HG03066 (cell line): Measurements from ENCODE around the gene TCAF1.
"Not testable (repeated sequence)": the region's sequence is repeated elsewhere in the genome, so short reads cannot be mapped to it uniquely, and the experiment has no call there.

ENCODE experiments used
- ATAC-seq: cut with Tn5 transposase; IDR thresholded peaks from one replicate; pipeline ENCODE4 v1.9.1; 2021; ENCODE audit warnings: low read depth; ENCODE audit not compliant: unreplicated experiment

Gene TCAF1

DNA sequence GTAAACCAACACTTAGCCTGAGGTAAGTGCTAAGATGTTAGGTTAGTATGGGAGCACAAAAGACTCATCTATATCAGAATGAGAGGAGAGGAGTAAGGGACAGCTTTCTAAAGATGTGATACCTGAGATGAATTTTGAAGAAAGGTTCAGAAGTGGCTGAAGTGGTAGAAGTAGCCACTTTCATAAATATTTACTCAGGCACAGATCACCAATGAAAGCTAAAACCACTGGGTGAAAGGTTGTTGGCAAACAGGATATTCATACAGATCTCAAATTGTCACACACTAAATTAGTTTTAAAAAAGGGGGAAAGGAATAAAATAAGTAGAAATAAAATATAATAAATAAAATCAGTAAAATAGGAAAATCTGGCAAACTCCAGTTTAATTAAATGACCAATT is 30.4 kb downstream of the TCAF1 start:
- not testable (repeated sequence) for ATAC-seq

DNA sequence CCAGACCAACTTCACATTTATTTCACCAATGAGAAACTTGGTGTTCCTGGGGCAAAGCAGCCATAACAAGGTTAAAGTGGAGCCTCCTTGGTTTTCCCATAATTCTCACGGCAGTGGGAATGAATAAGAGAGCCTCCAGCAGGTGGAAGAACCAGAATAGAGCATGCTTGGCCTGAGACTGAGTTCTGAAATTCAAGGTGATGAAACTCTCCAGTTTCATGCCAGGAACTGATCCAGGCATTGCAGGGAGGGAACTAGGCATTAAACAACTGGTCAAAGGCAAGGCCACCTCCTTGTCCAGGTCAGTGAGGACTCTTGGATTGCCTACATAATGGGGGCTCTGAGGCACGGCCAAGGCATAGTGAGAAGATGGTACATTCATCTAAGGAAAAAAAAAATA is 44.0 kb downstream of the TCAF1 start:
- ATAC-seq, result not testable (repeated sequence)

DNA sequence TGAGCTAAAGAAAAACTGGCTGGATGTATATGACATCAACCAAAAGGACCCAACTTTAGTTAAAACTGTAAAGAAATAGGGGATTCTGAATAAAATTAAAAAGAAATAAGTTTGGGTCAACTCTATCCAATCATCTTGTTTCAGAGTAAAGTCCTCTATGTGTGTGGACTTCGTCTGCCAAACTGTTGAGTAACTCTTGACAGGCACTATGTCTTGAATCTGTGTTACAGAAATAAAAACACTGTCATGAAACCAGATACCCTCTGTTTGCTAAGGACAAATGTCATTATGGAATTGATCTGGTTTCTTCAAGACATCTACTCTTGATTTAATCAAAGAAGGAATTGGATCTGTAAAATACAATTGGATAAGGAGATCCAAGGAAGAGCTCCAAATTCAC is 46.5 kb downstream of the TCAF1 start:
- ATAC-seq, result not testable (repeated sequence)

DNA sequence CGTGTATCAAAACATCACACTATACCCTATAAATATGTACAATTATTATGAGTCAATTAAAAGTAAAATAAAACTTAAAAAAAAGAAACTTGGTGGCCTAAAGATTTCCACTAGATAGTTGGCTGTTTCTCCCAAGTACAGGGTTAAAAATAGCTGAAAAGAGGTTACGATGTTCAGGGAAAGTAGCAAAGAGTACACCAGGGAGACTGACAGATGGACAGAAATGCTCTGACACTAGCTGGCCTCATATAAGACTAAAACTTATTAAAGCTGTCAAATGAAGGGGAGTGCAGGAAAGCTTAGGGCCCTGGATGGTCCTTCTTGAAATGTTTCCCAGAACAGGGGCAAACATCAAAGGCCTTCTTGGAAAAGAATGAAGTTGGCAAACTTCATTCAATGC is 51.3 kb downstream of the TCAF1 start:
- no peak for ATAC-seq

DNA sequence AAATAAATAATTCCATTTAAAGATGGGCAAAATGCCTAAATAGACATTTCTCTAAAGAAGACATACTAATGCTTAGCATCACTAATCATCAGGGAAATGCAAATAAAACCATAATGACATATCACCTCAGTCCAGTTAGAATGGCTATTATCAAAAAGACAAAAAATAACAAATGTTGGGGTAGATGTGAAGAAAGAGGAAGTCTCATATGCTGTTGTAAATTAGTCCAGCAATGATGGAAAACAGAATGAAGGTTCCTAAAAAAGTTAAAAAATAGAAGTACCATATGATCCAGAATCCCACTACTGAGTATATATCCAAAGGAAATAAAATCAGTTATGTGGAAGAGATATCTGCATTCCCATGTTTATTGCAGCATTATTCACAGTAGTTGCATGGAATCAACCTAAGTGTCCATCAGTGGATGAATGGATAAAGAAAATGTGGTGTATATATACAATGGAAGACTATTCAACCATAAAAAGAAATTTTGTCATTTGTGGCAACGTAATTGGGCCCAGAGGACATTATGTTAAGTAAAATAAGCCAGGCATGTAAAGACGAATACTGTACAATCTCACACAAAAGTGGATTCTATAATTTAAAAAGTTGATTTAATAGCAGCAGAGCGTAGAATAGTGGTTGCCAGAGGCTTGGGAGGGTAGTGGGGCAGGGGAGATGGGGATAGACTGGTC is 52.0 kb downstream of the TCAF1 start:
- ATAC-seq, result no peak

DNA sequence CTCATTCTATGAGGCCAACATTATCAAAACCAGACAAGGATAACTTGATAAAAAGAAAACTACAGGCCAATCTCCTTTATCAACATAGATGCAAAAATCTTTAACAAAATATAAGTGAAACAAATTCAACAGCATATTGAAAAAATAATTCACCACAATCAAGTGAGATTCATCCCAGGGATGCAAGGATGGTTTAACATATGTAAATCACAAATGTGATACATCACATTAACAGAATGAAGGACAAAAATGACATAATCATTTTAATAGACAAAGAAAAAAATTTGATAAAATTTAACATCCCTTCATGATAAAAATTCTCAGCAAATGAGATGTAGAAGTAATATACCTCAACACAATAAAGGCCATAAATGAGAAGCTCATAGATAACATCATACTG is 53.8 kb downstream of the TCAF1 start:
- no peak for ATAC-seq

DNA sequence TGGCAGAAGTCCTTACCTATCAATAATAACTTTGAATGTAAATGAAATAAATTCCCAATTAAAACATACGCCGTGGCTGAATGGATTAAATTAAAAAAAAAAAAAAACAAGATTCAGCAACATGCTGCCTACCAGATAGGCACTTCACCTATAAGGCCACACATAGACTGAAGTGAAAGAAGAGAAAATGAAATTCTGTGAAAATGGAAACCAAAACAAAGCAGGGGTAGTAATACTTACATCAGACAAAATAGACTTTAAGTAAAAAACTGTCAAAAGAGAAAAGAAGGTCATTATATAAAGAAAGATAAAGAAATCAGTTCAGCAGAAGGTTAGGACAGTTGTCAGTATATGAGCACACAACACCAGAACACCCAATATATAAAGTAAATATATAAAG is 55.3 kb downstream of the TCAF1 start:
- ATAC-seq, result no peak

DNA sequence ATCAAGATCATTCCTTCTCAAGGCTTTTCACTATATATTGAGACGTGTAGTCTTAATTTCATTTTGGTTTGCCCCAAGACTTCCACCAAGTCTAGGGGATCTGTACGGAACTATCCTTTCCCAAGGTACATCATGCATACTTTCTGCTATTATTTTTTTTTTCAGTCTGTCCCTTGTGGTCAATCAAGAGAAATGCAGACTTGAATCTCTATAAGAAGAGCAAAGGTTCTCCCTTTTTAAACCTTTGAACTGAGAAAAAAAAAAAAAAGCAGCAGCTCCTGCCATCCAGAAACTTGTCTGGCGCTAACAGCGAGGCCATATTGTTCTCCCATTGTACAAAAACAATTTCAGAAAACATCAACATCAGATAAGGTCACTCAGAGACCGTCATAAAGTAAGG is 60.3 kb downstream of the TCAF1 start:
- ATAC-seq, result not testable (repeated sequence)

DNA sequence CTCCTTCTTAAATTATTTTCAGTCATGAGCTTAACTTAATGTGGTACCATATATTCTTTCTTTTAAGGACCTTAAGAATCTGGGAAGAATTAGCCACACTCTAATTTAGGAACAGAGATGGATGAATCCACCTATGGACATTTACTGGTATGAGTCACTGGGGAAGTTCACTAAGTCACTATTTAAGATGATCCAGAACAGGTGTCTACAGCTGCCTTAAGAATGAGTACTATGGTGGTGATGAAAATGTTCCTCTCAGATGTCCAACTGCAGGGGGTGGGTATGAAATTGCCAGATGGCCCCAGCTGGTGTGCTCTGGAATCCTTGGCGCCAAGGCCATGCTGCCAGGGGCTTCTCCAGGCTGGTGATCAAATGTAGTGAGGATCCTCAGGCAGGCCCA is 61.9 kb downstream of the TCAF1 start:
- not testable (repeated sequence) for ATAC-seq

DNA sequence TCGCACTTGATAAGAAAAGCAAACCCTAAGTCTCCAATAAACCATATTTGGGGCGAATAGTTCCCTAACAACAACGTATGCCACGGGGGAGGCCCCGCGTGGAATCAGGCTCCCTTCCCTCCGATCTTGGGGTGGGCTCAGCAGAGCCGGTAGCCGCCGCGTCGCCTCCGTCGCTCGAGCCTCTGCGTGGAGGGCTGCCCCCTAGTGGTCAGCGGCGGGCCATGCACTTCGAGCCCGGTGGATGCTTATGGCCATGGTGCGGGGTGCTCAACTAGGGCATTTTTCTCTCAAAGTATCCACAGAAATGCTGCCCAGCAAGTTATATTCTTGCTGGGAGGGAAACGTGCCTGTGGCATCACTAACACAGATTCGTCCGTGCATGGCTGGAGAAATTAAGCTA is 64.8 kb downstream of the TCAF1 start:
- peak; percentile 49 for ATAC-seq

DNA sequence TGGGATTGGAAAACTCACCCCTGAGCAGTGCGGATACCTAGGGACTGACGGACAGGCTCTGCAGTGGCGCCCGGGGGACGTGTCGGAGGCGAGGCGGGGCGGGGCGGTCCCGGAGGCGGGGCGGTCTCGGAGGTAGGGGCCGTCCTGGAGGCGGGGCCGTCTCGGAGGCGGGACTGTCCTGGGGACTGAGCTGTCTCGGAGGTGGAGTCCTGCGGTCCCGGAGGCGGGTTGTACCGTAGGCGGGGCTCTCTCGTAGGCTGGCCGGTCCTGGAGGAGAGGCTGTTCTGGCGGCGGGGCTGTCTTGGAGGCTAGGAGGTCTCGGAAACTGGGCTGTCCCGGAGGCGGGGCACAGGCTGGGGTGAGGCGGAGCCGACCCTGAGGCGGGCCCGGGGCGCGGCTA is 65.4 kb downstream of the TCAF1 start:
- peak; percentile 73 for ATAC-seq

DNA sequence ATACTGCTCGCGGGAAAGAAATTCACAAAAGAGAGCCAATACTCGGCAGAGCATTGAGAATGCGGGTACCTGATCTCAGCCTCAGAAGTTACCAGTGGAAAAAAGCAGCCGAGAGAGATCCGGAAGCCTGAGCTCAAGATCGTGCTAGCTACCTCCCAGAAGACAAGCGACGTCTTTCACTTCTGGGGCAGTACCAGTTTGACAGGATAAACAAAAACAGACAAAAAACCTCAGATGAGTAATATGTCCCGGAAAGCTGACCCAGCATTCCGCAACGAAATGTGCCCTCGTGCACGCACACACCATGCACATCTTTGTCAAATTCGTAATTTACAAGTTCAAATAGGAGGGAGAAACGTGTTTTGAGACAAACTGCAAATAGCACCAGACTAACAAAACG is 65.9 kb downstream of the TCAF1 start:
- ATAC-seq, result peak; percentile 36

DNA sequence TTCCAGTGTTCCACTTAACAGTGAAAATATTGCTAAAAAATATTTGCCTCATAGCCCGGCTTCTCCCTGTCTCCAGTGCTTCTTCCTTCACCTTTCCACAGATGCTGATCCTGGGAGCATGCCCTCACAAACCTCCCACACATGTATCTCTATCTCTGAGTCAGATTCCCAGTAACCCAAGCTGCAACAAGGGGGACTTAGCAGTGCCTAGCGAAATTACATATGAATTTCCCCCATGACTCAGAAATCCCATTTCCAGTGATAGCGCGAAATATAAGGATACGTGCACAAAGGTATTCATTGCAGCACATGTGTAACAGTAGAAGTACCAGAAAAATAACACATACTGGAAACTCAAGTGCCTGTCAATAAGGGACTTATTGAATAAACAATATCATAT is 75.4 kb downstream of the TCAF1 start:
- ATAC-seq, result not testable (repeated sequence)

DNA sequence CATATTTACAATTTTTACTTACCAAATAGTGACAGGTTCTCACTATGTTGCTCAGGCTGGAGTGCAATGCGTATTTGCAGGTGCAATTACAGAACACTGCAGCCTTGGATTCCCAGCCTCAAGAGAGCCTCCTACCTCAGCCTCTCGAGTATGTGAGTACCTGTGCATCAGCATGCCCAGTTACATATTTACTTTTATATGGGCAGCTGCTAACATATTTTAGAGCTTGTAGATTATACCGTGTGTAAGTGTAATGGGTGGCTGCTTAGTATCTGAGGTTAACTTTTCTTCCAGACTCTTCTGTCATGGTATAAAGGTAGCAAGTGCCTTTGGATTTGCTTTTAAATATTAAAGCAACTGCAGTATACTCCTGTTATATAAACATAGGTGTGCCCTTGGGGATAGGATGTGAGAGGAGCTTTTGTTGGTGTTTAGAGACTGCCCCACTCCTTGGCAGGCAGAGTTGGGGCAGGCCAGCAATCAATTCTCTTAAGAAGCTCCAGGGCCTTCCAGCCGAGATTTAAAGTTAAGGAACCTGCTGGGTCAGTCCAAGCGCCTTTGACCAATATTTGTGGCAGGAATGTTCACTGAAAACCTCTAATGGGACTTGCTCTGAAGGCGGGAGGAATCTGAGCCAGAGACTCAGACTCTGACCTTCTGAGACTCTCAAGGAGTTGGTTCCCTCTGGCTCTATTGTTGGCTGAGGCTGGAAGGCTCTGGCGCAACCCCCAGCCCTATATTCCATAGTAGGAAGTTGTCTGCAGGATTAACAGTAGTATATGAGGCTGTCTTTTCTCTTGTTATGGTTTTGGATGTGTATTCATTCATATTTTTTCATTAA is 77.5 kb downstream of the TCAF1 start:
- ATAC-seq, result not testable (repeated sequence)

DNA sequence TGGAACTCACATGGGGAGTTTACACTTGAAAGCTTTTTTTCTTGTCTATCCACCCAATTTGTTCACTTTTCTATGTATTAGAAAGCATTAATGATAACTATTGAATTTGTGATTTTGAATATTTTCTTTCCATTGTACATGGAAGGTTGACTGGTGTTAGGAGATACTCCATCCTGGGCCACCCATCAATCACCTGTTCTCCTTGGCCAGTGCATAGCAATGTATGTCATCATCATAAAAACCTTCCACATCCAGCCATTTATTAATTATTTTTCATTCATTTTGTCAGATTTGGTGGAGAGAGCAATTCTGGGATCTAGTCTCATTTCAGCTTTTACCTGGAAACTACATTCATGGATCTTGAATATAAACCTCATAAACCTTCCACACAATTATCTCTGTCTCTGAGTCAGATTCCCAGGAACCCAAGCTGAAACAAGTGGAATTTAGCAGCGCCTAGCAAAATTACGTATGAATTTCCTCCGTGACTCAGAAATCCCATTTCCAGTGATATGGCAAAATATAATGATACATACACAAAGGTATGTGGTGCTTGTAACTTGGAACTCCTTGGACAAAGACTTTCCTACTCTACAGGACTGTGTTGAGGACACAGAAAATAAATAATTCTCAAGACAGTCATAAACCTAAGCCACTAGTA is 78.2 kb downstream of the TCAF1 start:
- ATAC-seq, result not testable (repeated sequence)

DNA sequence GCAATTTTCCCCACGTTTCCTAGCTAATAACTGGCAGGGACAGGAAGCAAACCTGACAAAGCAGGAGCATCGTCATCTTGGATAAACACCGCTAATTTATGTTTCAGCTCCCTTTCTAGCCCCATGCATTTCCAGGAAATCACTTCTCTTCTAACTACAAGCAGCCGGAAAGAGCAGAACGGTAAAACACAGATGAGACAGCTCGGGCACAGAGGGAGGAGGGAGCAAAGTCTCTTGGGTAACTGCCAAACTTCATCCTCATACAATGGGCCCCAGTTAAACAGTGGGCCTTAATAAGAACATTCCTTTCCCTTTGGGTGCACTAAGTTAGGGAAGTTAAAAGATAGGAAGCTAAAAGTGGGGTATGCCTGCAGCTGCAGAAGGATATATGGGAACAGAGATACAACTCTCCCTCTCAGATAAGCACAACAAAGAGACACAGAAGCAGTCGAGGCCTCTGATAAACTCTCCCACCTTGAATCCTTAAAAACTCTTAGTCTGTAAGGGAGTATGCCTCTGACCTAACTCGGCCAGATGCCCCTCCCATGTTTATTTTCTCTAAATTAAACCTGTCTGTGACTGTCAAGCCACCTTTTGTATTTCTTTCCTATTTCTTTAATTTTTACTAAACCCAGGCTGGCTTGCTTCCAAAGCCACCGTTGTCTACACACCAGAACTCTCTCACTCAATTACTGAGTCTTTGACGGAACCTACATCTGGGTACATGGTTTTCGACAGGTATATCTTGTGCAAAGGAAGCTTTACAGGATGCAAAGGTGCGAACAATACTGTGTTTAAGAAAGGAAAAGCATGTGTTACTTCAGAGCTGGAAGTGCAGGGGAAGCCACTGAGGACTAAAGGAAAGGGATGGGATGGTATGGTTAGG is 80.3 kb downstream of the TCAF1 start:
- ATAC-seq, result not testable (repeated sequence)

DNA sequence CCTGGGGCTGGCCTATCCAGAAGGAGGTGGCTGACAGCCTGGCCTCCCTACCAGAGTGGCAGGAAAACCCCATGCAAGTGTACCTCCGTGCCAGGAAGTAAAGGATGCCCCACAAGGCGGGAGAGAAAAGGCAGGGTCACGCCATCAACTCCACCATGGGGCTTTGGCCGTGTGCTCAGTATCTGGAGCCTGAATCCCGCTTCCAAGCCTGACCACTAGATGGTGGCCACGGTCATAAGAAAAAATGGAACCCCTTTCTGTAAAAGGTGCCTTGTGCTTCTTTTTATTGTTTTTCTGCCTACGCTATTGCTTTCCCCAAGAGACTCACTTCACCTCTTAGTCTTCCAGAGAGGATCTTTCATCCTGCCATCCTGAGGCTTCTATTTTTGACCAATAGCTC is 84.1 kb downstream of the TCAF1 start:
- peak; percentile 75 for ATAC-seq

DNA sequence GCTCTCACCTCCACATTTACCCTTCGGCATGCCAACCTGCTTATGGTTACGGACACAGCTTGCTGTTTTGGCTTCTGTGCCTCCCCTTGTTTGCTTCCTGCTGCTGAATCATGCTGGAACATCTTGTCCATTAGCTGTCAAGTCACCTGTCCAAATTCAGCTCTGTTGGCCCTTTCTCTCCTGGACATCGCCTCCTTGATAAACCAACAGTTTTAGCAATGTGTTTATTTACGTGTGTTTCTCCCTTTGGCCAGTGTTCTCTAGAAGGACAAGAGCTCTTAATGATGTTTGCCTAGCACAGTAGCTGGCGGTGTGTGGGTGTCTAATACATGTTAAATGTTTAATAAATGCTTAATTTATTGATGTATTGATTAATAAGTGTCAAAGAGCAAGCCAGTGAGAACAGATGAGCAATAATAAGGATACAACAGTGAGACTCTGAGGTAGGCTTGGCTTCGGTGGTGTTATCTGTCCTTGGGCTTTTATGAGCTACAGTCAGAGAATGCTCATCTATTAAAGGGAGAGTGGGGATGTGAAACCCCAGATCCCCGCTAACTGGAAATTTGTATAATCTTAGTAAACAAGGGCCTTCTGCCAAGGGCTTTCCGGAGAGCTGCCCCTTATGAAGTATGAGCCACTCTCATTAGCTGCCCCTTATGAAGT is 85.4 kb downstream of the TCAF1 start:
- not testable (repeated sequence) for ATAC-seq

DNA sequence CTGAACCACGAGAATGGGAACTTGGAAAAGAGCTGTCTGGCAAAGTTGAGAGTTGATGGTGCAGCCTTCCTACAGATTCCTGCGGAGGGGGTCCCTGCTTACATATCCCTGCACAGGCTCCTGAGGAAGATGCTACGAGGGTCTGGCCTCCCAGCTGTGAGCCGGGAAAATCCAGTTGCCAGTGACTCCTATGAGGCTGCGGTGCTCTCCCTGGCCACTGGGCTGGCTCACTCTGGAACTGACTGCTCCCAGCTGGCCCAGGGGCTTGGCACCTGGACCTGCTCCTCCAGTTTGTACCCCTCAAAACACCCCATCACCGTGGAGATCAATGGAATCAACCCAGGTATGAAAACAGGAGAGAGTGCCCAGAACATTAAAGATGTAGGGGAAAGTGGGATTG is 91.3 kb downstream of the TCAF1 start:
- ATAC-seq, result not testable (repeated sequence)

DNA sequence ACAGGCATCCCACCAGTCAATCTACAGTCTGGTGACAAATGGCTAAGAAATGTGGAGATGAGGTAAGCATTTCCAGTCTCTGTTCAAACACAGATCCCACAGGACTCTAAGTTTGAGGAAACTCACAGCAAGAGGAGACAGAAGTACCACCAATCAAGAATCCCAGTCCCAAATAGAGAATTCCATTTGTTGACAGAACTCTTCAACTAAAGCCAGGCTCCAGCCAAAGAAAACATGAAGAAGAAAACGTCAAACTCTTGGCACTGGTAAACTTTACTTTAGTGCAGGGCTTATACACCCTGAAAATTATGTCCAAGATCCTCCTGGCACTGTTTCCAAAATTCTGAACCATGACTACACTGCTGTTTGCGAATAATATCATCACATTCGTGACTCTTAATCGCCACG is 95.3 kb downstream of the TCAF1 start:
- not testable (repeated sequence) for ATAC-seq
